HG03571 (cell line): ENCODE results near the gene OTUB1.

Source experiments
- ATAC-seq: cut with Tn5 transposase; IDR thresholded peaks from one replicate; pipeline ENCODE4 v1.9.1; 2021; ENCODE audit not compliant: unreplicated experiment

The OTUB1 gene

GRCh38 chr11:64004590-64004984 is 18.3 kb downstream of the OTUB1 start:
- no peak for ATAC-seq

- no peak for ATAC-seq
Measured at GRCh38 chr11:64005691-64006090, 19.5 kb downstream of the OTUB1 start.

- ATAC-seq: no peak
Measured at GRCh38 chr11:64006398-64006797, 20.2 kb downstream of the OTUB1 start.

GRCh38 chr11:64007160-64007628 is 21.0 kb downstream of the OTUB1 start:
- no peak for ATAC-seq

GRCh38 chr11:64007629-64008282 is 21.5 kb downstream of the OTUB1 start:
- ATAC-seq: no peak

GRCh38 chr11:64008283-64008913 is 22.2 kb downstream of the OTUB1 start:
- ATAC-seq: no peak

- no peak for ATAC-seq
Measured at GRCh38 chr11:64008914-64009633, 22.8 kb downstream of the OTUB1 start.

GRCh38 chr11:64009710-64010109 is 23.5 kb downstream of the OTUB1 start:
- no peak for ATAC-seq

- ATAC-seq: no peak
Measured at GRCh38 chr11:64010783-64011182, 24.5 kb downstream of the OTUB1 start.

- ATAC-seq: no peak
Measured at GRCh38 chr11:64011371-64011770, 25.1 kb downstream of the OTUB1 start.

- ATAC-seq: no peak
Measured at GRCh38 chr11:64013141-64013896, 27.1 kb downstream of the OTUB1 start.

GRCh38 chr11:64014356-64014755 is 28.1 kb downstream of the OTUB1 start:
- ATAC-seq: no peak

- no peak for ATAC-seq
Measured at GRCh38 chr11:64015510-64015909, 29.3 kb downstream of the OTUB1 start.

- ATAC-seq: no peak
Measured at GRCh38 chr11:64015935-64016845, 30.0 kb downstream of the OTUB1 start.

- no peak for ATAC-seq
Measured at GRCh38 chr11:64017945-64018224, 31.6 kb downstream of the OTUB1 start.

- ATAC-seq: no peak
Measured at GRCh38 chr11:64018310-64018709, 32.1 kb downstream of the OTUB1 start.

GRCh38 chr11:64019106-64020037 is 33.1 kb downstream of the OTUB1 start:
- ATAC-seq: no peak

GRCh38 chr11:64020976-64021756 is 34.9 kb downstream of the OTUB1 start:
- no peak for ATAC-seq

- ATAC-seq: no peak
Measured at GRCh38 chr11:64021757-64022093, 35.5 kb downstream of the OTUB1 start.
